ENCODE results near the gene PDAP1.

PDAP1 gene

GRCh38 chr7:99375070-99375807, 33.2 kb downstream of the PDAP1 start:
- DNase-seq (ENCODE audit: low read depth), result peak; percentile 90
- H3K4me3 ChIP-seq (ENCODE audit: low read depth, low read length), result peak overlapping the region; percentile 63
- TF ChIP-seq CTCF (IDR thresholded peaks at IDR 0.05; ENCODE audit: low read depth, low read length) (no peak), MYC (IDR thresholded peaks at IDR 0.05; ENCODE audit: low read depth, low read length) (no peak), MAX (IDR thresholded peaks at IDR 0.05; ENCODE audit: low read depth, low read length) (0 out of 2 replicates have a peak, but pooled peaks have one; percentile 16), POLR2A (IDR thresholded peaks at IDR 0.05; ENCODE audit: extremely low read depth, insufficient read length) (peak; percentile 48)

GRCh38 chr7:99374111-99375064, 34.0 kb downstream of the PDAP1 start, which contains the start of gene ARPC1B:
Gene ARPC1B (plus strand): TSS chr7:99374730. CDS start chr7:99385715, 10,985 bp downstream.
- peak; percentile 57 for TF ChIP-seq MYC (IDR thresholded peaks at IDR 0.05; ENCODE audit: low read depth, low read length)
- TF ChIP-seq POLR2A (IDR thresholded peaks at IDR 0.05; ENCODE audit: extremely low read depth, insufficient read length), result no peak
- TF ChIP-seq CTCF (IDR thresholded peaks at IDR 0.05; ENCODE audit: low read depth, low read length), result no peak
- peak; percentile 31; the same call in 1 of the 2 replicates for TF ChIP-seq MAX (IDR thresholded peaks at IDR 0.05; ENCODE audit: low read depth, low read length)
- peak within 1 kb of the TSS; percentile 63 for H3K4me3 ChIP-seq (ENCODE audit: low read depth, low read length)
- DNase-seq (ENCODE audit: low read depth), result peak; percentile 94

- TF ChIP-seq MAX (IDR thresholded peaks at IDR 0.05; ENCODE audit: low read depth, low read length) (no peak), MYC (IDR thresholded peaks at IDR 0.05; ENCODE audit: low read depth, low read length) (no peak)
- peak overlapping the region; percentile 55 for H3K4me3 ChIP-seq (ENCODE audit: low read depth, low read length)
- DNase-seq (ENCODE audit: low read depth), result no peak
These were observed 35.0 kb downstream of the PDAP1 start for GRCh38 chr7:99373091-99374066.

- no peak for DNase-seq (ENCODE audit: low read depth)
- H3K4me3 ChIP-seq (ENCODE audit: low read depth, low read length), result no peak overlapping the region
- TF ChIP-seq CTCF (IDR thresholded peaks at IDR 0.05; ENCODE audit: low read depth, low read length) (no peak), POLR2A (IDR thresholded peaks at IDR 0.05; ENCODE audit: extremely low read depth, insufficient read length) (no peak), MAX (IDR thresholded peaks at IDR 0.05; ENCODE audit: low read depth, low read length) (no peak), MYC (IDR thresholded peaks at IDR 0.05; ENCODE audit: low read depth, low read length) (no peak)
These were observed 35.9 kb downstream of the PDAP1 start for GRCh38 chr7:99372275-99373090.

- DNase-seq (ENCODE audit: low read depth), result no peak
- TF ChIP-seq CTCF (IDR thresholded peaks at IDR 0.05; ENCODE audit: low read depth, low read length), result no peak
- TF ChIP-seq POLR2A (IDR thresholded peaks at IDR 0.05; ENCODE audit: extremely low read depth, insufficient read length), result no peak
- TF ChIP-seq MYC (IDR thresholded peaks at IDR 0.05; ENCODE audit: low read depth, low read length), result no peak
- TF ChIP-seq MAX (IDR thresholded peaks at IDR 0.05; ENCODE audit: low read depth, low read length), result no peak
These were observed 36.9 kb downstream of the PDAP1 start for GRCh38 chr7:99371376-99371920.

More at GRCh38 chr7:99371376-99371920, 36.9 kb downstream of the PDAP1 start:
- H3K4me3 ChIP-seq (ENCODE audit: low read depth, low read length), result no peak overlapping the region
